Limb (tissue), 2 donors: ENCODE results near the gene CHID1.

Experiments
- DNase-seq, 2 donors: peaks; one replicate each; pipeline ENCODE4 v3.0.0-alpha.2; 2016; ENCODE audit errors: extremely low spot score in 2 of 2

Gene CHID1

DNA sequence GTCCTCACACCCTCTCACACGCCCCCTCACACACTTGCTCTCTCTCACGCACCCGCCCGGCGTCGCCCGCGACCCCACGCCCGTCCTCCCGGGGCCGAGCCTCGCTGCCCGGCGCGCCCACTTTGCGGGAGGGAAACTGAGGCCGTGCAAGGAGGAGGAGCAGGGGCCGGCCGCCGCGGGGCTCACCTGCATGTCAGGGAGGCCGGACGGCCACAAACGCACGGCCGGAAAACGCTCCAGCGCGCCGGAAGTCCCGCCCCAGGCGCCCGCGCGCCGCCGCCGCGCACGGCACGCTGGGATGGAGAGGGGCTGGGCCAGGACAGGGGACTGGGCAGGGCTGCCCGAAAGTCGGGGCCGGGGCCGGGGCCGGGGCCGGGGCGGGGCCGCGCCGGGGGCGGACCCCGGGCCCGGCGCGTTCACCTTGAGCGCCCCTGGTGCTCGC is at the start of gene CHID1:
Gene CHID1 (minus strand): TSS at position 222 of the 442 bp plus-strand sequence. CDS start 5,994 bp downstream, outside the sequence.
- DNase-seq: peak; percentile 84 to 95

DNA sequence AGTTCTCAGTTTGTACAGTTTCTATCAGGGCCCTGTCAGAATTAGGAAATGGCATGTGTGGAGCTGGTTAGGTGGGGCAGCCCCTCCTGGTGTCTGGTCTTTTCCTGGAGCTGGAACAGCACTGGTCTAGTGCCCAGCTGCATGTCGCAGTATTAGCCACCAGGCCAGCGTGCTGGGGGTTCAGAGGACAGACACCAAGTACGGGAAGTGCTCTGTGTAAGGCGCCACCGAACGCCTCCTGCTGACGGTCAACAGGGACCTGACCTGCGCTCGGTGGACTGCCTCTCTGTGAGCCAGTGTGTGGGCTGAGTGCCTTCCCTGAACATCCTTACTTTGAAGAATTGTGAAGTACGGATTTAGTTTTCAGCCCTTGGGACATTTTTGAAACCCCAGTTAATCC is 49.0 kb upstream of the CHID1 start:
- no peak for DNase-seq

DNA sequence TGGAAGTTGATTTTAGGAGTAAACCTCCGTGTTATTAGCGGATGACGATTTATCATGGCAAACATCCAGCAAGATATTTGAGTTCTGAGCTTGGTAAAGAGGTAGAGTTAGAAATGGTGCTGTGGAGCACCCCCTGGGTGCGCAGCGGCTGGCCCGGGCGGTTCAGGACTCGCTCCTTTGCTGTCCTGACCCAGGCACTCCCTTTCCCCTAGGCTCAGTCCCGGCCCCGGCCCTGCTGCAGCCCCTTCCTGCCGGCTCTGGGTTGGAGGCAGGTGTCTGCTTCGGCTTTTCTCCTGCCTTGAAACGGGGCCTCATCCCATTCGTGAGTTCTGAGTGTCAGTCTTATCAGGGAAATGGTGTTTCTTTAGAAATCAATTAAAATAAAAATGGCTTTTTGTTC is 48.4 kb upstream of the CHID1 start:
- DNase-seq: no peak

DNA sequence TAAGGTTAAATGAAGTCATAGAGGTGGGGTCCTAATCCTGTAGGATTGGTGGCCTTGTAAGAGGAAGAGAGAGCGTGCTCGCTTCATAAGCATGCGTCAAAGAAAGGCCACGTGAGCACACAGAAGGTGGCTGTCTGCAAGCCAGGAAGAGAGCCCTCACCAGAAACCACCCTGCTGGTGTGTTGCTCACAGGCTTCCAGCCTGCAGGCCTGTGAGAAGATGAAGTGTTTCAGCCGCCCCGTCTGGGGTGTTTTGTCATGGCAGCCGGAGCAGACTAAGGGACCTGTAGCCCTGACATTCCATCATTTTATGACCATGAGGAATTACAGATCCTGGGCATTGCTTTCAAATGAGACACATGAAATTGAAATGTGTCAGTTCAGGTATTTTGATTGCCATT is 47.5 kb upstream of the CHID1 start:
- DNase-seq: no peak

DNA sequence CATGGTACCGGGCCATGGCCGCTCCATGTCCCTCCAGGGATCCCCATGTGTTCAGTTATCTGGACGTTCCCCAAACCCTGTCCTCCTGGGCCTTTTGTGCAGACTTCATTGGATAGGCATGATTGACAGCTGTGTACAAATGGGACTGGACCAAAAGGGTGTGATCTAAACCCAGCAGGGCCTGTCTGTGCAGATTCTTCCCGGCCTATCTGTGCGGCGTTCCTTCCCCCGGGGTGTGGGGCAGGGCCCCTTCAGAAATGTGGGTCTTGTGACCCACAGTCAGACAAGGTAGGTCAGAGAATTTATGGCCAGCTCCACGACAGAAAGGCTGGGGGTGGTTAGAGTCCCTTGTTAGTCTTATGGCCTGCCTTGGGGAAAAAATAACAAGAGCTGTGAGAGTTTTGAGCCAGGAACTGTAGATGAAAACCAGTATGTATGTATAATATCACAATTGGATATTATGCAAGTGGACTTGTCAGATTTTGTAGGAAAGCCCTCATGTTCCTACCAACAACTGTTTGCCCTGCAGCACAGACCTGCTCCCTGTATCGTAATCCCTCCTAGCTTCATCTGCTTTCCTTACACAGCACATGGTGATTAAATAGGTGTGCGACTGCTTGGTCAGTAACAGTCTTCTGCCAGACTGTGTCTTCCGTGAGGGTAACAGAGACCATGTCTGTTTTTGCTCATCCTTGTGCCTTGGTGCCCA is 46.8 kb upstream of the CHID1 start:
- DNase-seq: no peak

DNA sequence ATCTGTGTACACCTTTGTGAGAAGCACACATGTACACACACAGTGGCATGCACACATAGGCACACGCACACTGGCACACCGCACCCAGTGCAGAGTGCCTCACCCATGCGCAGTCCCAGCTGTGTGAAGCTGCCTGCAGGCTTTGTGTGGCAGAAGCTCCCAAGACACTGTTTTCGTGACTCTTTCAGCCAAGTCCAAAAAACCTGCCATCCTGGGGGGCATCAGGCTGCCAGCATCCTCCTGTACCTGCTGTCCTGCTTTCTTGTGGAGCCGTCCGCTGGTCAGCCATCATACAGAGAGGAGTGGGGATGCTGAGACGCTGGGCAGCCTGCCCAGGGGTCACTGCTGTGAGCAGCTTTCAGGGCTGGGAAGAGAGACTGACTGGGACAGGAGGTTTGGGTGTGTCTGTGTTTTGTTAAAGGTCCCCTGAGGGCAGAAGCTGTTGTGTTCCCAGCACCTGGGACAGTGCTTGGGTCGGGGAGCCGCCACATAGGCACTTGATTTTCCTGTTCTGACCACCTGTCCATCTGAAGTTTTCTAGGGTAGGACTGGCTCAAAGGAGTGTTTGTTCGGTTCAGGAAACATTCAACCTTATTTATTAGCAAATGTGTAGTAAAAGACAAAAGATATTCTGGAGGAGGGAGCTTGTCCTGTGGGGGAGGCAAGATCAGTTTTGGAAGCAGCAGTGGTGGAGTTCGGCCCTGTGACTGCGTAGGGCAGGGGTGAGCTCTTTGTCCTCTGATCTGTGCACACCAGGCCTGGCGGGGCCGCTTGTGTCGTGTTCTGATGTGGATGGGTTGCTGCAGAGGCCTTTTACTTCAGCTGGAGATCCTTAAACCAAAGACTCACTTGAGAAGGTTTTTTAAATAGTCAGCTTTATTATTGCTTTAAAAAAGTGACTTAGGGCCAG is 44.8 kb upstream of the CHID1 start:
- no peak for DNase-seq

- no peak for DNase-seq
These were observed 44.0 kb upstream of the CHID1 start for GRCh38 chr11:954392-955153.

- DNase-seq: no peak
These were observed 42.9 kb upstream of the CHID1 start for GRCh38 chr11:953512-953911.

- no peak for DNase-seq
These were observed 42.1 kb upstream of the CHID1 start for GRCh38 chr11:952406-953385.

- DNase-seq: no peak
These were observed 40.9 kb upstream of the CHID1 start for GRCh38 chr11:951507-951906.

DNA sequence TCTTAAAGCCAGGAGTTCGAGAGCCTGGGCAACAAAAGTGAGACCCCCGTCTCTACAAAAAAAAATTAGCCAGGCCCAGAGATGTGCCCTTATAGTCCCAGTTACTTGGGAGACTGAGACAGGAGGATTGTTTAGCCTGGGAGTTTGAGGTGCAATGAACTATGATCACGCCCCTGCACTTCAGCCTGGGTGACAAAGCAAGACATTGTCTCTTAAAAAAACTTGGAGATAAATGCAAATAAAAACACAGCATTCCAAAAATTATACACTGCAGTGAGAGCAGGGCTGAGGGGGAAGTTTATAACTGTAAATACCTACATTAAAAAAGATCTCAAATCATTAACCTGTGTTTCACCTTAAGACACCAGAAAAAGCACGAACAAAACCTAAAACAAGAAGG is 37.1 kb upstream of the CHID1 start:
- DNase-seq: no peak

DNA sequence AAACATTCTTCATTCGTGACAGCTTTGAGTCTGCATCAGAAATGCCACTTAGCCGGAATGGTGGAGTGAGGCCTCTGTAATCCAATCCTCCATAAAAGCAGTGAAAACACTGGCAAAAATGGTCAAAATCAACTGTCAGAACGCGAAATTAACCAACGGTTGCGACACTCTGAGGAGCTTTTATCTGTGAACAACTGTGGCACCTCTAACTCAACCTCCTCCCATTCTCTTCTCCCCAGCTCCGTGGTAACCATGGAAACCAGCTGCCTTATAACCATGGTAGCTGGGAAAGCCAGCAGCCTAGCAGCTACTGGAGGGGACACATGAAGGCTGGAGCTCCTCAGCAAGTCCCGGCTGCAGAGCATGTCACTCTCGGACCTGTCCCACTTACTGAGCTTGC is 35.4 kb upstream of the CHID1 start:
- peak in 1 of 2 donors; percentile 49 for DNase-seq

DNA sequence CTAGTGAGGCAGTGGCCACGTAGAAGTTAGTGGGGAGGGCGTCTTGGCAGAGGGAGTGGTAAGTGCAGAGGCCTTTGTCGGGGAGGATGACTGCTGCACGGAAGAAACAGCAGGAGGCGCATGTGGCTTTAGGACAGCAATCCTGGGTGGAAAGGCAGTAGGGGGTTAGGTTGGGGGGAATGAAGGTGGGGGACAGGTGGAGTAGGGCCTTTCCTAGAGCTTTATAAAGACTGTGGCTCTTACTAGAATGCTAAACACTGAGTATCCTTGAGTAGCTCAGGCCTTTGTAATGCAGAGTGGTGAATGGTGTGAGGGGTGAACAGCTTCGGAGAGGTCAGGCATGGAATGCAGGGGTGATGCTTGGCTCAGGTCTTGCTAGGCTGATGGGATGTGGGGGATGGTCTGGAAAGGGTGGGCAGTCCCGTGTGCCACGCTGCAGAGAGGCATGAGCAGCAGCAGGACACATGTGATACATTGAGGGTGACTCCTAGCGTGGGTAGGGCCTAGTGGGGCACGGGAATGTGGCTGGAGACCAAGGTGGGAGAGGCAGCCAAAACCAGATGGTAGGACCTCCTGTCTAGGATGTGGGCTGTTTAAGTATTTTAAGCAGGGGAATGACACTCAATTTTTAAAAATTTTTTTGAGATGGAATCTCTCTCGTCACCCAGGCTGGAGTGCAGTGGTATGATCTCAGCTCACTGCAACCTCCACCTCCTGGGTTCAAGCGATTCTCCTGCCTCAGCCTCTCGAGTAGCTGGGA is 34.3 kb upstream of the CHID1 start:
- no peak for DNase-seq

- no peak for DNase-seq
These were observed 32.2 kb upstream of the CHID1 start for GRCh38 chr11:942823-943222.

GRCh38 chr11:940496-941135 is 30.0 kb upstream of the CHID1 start:
- no peak for DNase-seq

DNA sequence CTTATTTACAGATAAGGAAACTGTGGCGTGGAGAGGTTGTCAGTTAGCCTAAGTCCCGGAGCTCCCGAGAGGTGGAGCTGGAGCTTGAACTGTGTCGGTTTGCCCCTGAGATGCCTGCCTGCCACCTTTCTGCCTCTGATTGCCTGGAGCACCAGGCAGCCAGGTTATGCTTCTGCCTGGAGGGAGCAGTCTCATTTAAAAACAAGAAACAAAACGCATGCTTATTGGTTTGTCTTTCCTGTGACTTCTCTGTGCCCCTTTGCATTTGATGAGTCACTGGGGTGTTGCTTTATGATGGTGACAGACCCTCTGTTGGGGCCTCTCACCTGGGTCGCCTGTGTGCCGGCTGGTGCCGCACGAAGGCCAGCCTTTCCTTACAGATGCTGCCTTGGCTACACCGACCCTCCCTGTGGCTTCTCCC is 27.2 kb upstream of the CHID1 start:
- DNase-seq: no peak

DNA sequence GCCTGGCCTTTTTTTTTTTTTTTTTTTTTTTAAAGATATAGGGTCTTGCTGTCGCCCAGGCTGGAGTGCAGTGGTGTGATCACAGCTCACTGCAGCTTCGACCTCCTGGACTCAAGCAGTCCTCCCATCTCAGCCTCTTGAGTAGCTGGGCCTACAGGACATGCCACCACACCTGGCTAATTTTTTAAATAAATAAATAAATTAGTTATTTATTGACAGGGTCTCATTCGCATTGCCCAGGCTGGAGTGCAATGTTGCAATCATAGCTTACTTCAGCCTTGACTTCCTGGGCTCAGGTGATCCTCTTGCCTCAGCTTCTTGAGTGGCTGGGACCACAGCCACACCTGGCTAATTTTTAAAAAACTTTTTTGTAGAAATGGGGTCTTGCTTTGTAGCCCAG is 25.6 kb upstream of the CHID1 start:
- no peak for DNase-seq

DNA sequence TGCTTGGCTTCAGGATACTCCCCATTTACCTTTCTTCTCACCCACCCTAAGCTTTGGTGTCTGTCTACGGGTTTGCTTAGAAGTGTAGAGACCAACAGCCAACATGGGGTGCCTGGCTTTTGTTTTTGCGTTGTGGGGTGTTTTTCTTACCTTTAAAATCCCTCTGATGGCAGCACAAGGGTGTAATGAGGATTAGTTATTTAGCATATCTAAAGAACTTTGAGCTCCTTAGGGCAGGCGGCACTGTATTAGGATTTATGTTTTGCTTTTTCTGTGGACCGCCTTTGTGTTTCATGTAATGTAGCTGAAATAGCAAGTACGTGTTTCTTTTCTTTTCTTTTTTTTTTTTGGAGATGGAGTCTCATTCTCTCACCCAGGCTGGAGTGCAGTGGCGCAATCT is 23.9 kb upstream of the CHID1 start:
- DNase-seq: no peak

DNA sequence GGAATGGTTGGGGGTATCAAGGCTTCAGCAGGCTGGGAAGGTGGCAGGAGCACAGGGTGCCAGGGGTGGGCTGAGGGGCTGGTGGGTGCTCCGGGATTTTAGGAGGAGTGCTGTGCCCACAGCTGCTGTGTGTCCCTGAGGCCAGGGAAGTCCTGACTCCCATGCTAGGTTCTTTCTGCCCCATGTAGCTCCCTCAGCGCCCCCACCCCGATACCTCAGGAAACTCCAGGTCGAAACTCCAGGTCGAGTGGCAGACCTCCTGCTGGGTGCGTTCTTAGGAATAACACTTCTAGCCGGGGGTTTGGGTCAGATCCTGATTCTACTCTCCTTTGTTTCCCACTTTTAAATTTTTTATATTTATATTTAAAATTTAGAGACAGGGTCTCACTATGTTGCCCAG is 23.3 kb upstream of the CHID1 start:
- DNase-seq: no peak
